HG02870 (cell line): ENCODE data around the gene HOXB8.

ENCODE experiments used
- ATAC-seq: cut with Tn5 transposase; IDR thresholded peaks from one replicate; pipeline ENCODE4 v1.9.1; 2021; ENCODE audit warnings: mild to moderate bottlenecking, moderate library complexity; ENCODE audit not compliant: unreplicated experiment

HOXB8 gene

GRCh38 chr17:48596735-48597527 is 18.2 kb downstream of the HOXB8 start:
- no peak for ATAC-seq

- ATAC-seq, result no peak
Observed at GRCh38 chr17:48596000-48596734, 18.9 kb downstream of the HOXB8 start.

- ATAC-seq, result no peak
Observed at GRCh38 chr17:48595278-48595999, 19.7 kb downstream of the HOXB8 start.

- ATAC-seq, result no peak
Observed at GRCh38 chr17:48594538-48595277, 20.4 kb downstream of the HOXB8 start.

- no peak for ATAC-seq
Observed at GRCh38 chr17:48593840-48594537, 21.1 kb downstream of the HOXB8 start.

- no peak for ATAC-seq
Observed at GRCh38 chr17:48593126-48593829, 21.8 kb downstream of the HOXB8 start, which contains the start of gene HOXB5. TSS of gene HOXB5 (minus strand) at chr17:48593779. CDS start at chr17:48593682, 97 bp downstream.

GRCh38 chr17:48592577-48592976 is 22.5 kb downstream of the HOXB8 start:
- ATAC-seq, result no peak

- ATAC-seq, result no peak
Observed at GRCh38 chr17:48592057-48592514, 23.0 kb downstream of the HOXB8 start.

- ATAC-seq, result no peak
Observed at GRCh38 chr17:48591255-48592056, 23.6 kb downstream of the HOXB8 start.

GRCh38 chr17:48590607-48591161 is 24.4 kb downstream of the HOXB8 start:
- no peak for ATAC-seq

GRCh38 chr17:48589831-48590606 is 25.1 kb downstream of the HOXB8 start, which contains the start of gene HOXB3:
TSS of gene HOXB3 (minus strand) at chr17:48590241. CDS start at chr17:48552474, 37,767 bp downstream.
- no peak for ATAC-seq

- ATAC-seq, result no peak
Observed at GRCh38 chr17:48589060-48589830, 25.8 kb downstream of the HOXB8 start.

GRCh38 chr17:48588528-48588927 is 26.6 kb downstream of the HOXB8 start:
- ATAC-seq, result no peak

- no peak for ATAC-seq
Observed at GRCh38 chr17:48588074-48588415, 27.0 kb downstream of the HOXB8 start.

GRCh38 chr17:48587276-48588073 is 27.6 kb downstream of the HOXB8 start:
- ATAC-seq, result no peak
